Pancreas (tissue), 10 donors: ENCODE data around the gene TUBGCP2. TPM values are rescaled to one million over a fixed set of nuclear protein-coding genes. Genes with fewer than 3 reads are reported as not detected.

Experiments
- ATAC-seq, 4 donors: fragments of 200-7000 bp; cut with Tn5 transposase; one replicate each; pipeline versions ENCODE4 v1.8.0 to v1.9.1; 2020; ENCODE audit warnings: mild to moderate bottlenecking in 4 of 4, moderate library complexity in 4 of 4
- DNase-seq, 6 donors: peaks; one replicate each; pipeline ENCODE4 v3.0.0-alpha.2; 2020
- FAIRE-seq: peaks from 2 replicates; lab custom pipeline; 2012; peaks lifted over from hg19 to GRCh38; lab: Jason Lieb, UNC
- H3K27ac ChIP-seq, 4 donors: fragments of 200-600 bp; sonication (generic); 1 replicate in 3 of 4; 2 replicates in 1 of 4; pipeline versions ENCODE4 v1.5.0 to v1.8.0; 2020
- H3K27me3 ChIP-seq, 4 donors: fragments of 200-600 bp; one replicate each; pipeline ENCODE4 v1.8.0; 2021
- H3K36me3 ChIP-seq, 3 donors: fragments of 200-600 bp; sonication (generic) in 1 of 3; one replicate each; pipeline versions ENCODE4 v1.5.0 to v1.8.0; 2020 to 2021
- H3K4me1 ChIP-seq, 3 donors: fragments of 200-600 bp; one replicate each; pipeline ENCODE4 v1.8.0; 2021
- H3K4me3 ChIP-seq, 4 donors: fragments of 200-600 bp; sonication (generic) in 2 of 4; one replicate each; pipeline versions ENCODE4 v1.5.0 to v1.8.0; 2020 to 2021
- H3K9me3 ChIP-seq, 4 donors: fragments of 200-600 bp; one replicate each; pipeline ENCODE4 v1.8.0; 2021
- CTCF ChIP-seq, 4 donors: fragments of 200-600 bp; sonication (generic) in 3 of 4; IDR thresholded peaks; one replicate each; pipeline versions ENCODE4 v1.5.0 to v1.8.0; 2021; ENCODE audit warnings: antibody characterized with exemption in 4 of 4
- WGBS, 2 donors: extraction: QIAGEN DNeasy Blood & Tissue Kit; methylation state at CpG; one replicate each; pipeline ENCODE4 v1.1.7; 2013; 5-methylcytosine and 5-hydroxymethylcytosine counted together
- intact Hi-C, 3 donors: fragments of 100-400 bp; cut with DNase I; formaldehyde crosslinking; loops; one replicate each; pipeline versions ENCODE4 v1.11.1 to v1.14.2; 2022
- polyA plus RNA-seq, 2 donors: library from polyadenylated mRNA; stranded (reverse); fragments of 200-250 nt; gene quantifications; one replicate each; pipeline ENCODE4 v1.2.3, GENCODE V29; 2013
- total RNA-seq, 6 donors: library from RNA; stranded (reverse); fragmentation: NEBNext Ultra II Directional in 4 of 6; extraction: Animal tissue kit (Norgen Biotek cat#: 25700) in 4 of 6; gene quantifications; one replicate each; pipeline versions ENCODE4 v1.2.1 to v1.2.4, GENCODE V29; 2021 to 2023
- donor health status: healthy with polysubstance abuse.
- donor health status: DM: no; HTN: no; CAD: no; lungs with moderate emphysema.
- donor health status: DM: no; HTN: no; CAD: no.
- donor health status: control.
- donor health status: control.
- donor health status: Bipolar disorder and iron deficiency.
- donor health status: DM: yes; HTN: yes; CAD: no.
- donor health status: DM: no; HTN: no; CAD: no.
- donor health status: DM: no; HTN: no; CAD: no.
- donor health status: DM: yes; HTN: yes; CAD: no.

The TUBGCP2 gene
- total and polyA plus RNA-seq, 8 donors: 23.5 to 161 (median 29.3) TPM

- peaks cover 0 to 19% (median 8%) of the 10 kb centered on the region in 4 donors for H3K27me3 ChIP-seq
- 66 to 79% methylated on average over 3 of the region's 3 CpGs for WGBS, 2 donors
- no peak for TF ChIP-seq CTCF (IDR thresholded peaks at IDR 0.05)
- FAIRE-seq: no peak
- H3K27ac ChIP-seq: no peak overlapping the region
- no peaks in the 10 kb centered on the region for H3K9me3 ChIP-seq
- intact Hi-C loops: no loop called here
- H3K4me3 ChIP-seq: no peak overlapping the region
- H3K36me3 ChIP-seq: no peaks in the 10 kb centered on the region
- no peak for ATAC-seq
- DNase-seq: no peak
- H3K4me1 ChIP-seq: peaks cover 0 to 15% (median 6%) of the 10 kb centered on the region in 3 donors
Measured at GRCh38 chr10:133337370-133337725, 28.7 kb upstream of the TUBGCP2 start.

DNA sequence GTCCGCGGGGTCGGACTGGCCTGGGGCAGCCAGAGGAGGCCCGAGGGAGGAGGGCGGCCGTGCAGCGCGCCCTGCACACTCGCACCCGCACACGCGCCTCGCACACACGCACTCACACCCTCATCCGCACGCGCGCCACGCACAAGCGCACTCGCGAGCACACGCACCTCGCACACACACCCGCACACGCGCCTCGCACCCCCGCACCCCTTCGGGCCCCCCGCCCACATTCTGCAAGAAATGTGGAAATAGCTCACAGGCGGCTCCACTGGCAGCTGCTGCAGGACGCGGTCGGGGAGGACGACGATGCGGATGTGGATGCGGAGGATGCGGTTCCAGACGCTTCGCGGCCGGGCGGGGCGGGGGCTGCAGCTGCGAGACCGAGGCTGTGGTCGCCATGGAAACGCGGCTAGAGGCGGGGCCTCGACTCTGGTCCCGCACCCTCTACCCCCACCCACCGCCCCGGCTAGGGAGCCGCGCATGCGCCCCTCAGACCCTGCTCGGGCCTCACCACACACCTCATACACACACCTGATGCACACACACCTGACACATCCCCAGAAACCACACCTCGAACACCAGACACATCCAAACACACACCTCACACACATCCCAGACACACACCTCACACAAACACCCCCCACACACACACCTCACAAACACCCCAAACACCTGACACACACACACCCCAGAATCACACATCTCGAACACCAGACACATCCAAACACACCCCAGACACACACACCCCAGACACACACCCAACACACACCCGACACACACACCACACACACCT lies 28.1 kb upstream of the TUBGCP2 start, which contains the start of gene CALY:
CALY (minus strand) TSS at position 320 of the 793 bp plus-strand sequence. CDS start 7,907 bp downstream, outside the sequence.
- H3K36me3 ChIP-seq: no peaks in the 10 kb centered on the region
- peak within 1 kb of the TSS in 2 of 4 donors; percentile 14 to 35 for H3K4me3 ChIP-seq
- WGBS, 2 donors: 10 to 13% methylated on average over 51 to 63 of the region's 63 CpGs
- no peak for TF ChIP-seq CTCF (IDR thresholded peaks at IDR 0.05)
- FAIRE-seq (no peak), DNase-seq (peak in 2 of 6 donors; percentile 66 to 81), ATAC-seq (peak in 3 of 4 donors; percentile 34 to 65 (median 59))
- peaks cover 0 to 19% (median 8%) of the 10 kb centered on the region in 4 donors for H3K27me3 ChIP-seq
- intact Hi-C loops: no loop called here
- no peaks in the 10 kb centered on the region for H3K9me3 ChIP-seq
- no peak within 1 kb of the TSS for H3K27ac ChIP-seq
- peaks cover 0 to 15% (median 6%) of the 10 kb centered on the region in 3 donors for H3K4me1 ChIP-seq

GRCh38 chr10:133336118-133336576 lies 27.5 kb upstream of the TUBGCP2 start:
- ATAC-seq: peak in 2 of 4 donors; percentile 8 to 9
- TF ChIP-seq CTCF (IDR thresholded peaks at IDR 0.05): no peak
- peaks cover 0 to 15% (median 6%) of the 10 kb centered on the region in 3 donors for H3K4me1 ChIP-seq
- H3K4me3 ChIP-seq: peak overlapping the region in 2 of 4 donors; percentile 14 to 35
- no peak for FAIRE-seq
- peak in 2 of 6 donors; percentile 36 to 74 for DNase-seq
- H3K9me3 ChIP-seq: no peaks in the 10 kb centered on the region
- intact Hi-C loops: no loop called here
- H3K27me3 ChIP-seq: peaks cover 0 to 19% (median 8%) of the 10 kb centered on the region in 4 donors
- WGBS, 2 donors: 4 to 6% methylated on average over 26 to 41 of the region's 41 CpGs
- H3K27ac ChIP-seq: no peak overlapping the region
- H3K36me3 ChIP-seq: no peaks in the 10 kb centered on the region

DNA sequence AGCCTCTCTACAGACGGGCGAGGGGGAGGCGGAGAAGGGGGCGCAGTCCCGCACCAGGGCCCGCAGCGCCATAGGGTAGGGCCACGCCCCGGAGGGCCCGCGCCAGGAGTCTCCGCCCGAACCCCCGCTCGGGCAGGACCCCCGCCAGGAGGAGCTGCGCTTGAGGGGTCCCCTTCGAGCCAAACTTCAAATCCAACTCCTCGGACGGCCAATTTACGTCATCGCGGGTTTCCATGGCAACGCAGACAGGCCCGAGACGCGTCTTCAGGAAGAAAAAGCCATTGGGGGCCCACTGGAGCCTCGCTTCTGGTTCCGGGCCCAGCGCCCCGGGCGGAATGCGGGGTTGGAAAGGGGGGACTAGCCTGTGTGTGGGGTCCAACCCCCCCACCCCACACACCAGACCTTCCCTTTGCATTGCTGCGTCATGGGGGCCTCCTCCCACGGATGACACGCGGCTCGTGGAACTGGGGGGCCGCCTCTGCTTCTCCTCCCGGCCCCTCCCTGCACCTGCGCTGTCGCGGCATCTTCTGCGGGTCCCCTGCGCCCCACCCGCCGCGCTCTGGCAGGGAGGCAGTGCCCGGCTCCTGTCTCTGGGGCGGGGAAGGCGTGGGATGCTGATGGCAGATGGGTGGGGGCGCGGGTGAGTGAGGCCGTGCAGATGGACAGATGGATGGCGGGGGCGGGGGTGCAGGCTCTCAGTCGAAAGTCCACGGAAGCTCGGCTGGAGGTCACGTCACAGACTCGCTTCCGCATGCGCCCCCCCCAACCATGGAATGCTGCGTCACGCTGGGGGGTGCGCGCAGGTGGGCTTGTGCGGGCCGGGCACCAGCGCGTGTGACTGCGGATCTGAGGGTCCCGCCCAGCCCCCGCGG lies 26.8 kb upstream of the TUBGCP2 start:
- Histone ChIP-seq H3K36me3 (no peaks in the 10 kb centered on the region), H3K4me1 (peaks cover 0 to 15% (median 6%) of the 10 kb centered on the region in 3 donors), H3K9me3 (no peaks in the 10 kb centered on the region), H3K27ac (no peak overlapping the region), H3K27me3 (peaks cover 0 to 18% (median 8%) of the 10 kb centered on the region in 4 donors), H3K4me3 (peak overlapping the region in 2 of 4 donors; percentile 14 to 35)
- TF ChIP-seq CTCF (IDR thresholded peaks at IDR 0.05): no peak
- peak in 5 of 6 donors; percentile 36 to 80 (median 62) for DNase-seq
- no peak for FAIRE-seq
- WGBS, 2 donors: 2 to 3% methylated on average over 59 to 75 of the region's 75 CpGs
- intact Hi-C loops: no loop called here
- ATAC-seq: peak; percentile 46 to 63 (median 50)
